ENCODE measurements around the gene GDF10. TPM values are rescaled to one million over a fixed set of nuclear protein-coding genes. Genes with fewer than 3 reads are reported as not detected.

GDF10 gene
- total and polyA plus RNA-seq, 10 of the 15 experiments (the other 5 are each of a cell fraction or from before 2014, with no cell fraction given): not detected

- intact Hi-C loops (cut with micrococcal nuclease; ENCODE audit: unreplicated experiment) (no loop called here), in situ Hi-C loops (cut with MboI) (no loop called here)
- no peaks in the 10 kb centered on the region for H3K9me3 ChIP-seq (replicated peaks; ENCODE audit: control insufficient read depth, insufficient read depth, low read length)
- no peak overlapping the region for H3K4me2 ChIP-seq (ENCODE audit: control insufficient read depth, insufficient read depth)
- ATAC-seq (no peak), DNase-seq (ENCODE audit: low read depth, low spot score) (no peak), FAIRE-seq (no peak)
- H3K27ac ChIP-seq (ENCODE audit: control insufficient read depth, insufficient read depth): no peak overlapping the region
- ChIA-PET CTCF (interaction anchor here (1.0 kb wide), 1 partner anchor 270 kb away, joined by 5 read pairs; no protein-coding TSS in a partner anchor), POLR2A (no interaction called here), SMC1A (ENCODE audit: uncharacterized antibody, unreplicated experiment) (interaction anchor here (7.4 kb wide), 1 partner anchor 269 kb away, joined by 66 read pairs; no protein-coding TSS in a partner anchor), RAD21 (ENCODE audit: unreplicated experiment) (no interaction called here)
- no peaks in the 10 kb centered on the region; a peak in 1 of 4 replicates for H3K27me3 ChIP-seq (replicated peaks in 1 of 2; ENCODE audit: control insufficient read depth in 2 of 2, insufficient read depth in 2 of 2, low read length in 1 of 2)
- no peak overlapping the region for H2AFZ ChIP-seq (ENCODE audit: control insufficient read depth, low read depth, low read length)
- no peaks in the 10 kb centered on the region for H3K4me1 ChIP-seq (ENCODE audit: control insufficient read depth, insufficient read depth, low read length)
- TF ChIP-seq CUX1 (IDR thresholded peaks at IDR 0.05; ENCODE audit: insufficient replicate concordance, low read depth, low read length) (no peak), ZSCAN29 (IDR thresholded peaks at IDR 0.05) (no peak), BRCA1 (IDR thresholded peaks at IDR 0.05; ENCODE audit: low read depth, low read length) (no peak)
- H3K36me3 ChIP-seq (ENCODE audit: control insufficient read depth in 2 of 2, insufficient read depth in 2 of 2, low read length in 1 of 2): no peaks in the 10 kb centered on the region
- H4K20me1 ChIP-seq (ENCODE audit: control insufficient read depth, insufficient read depth): no peaks in the 10 kb centered on the region
- 0% methylated on average over 4 of the region's 4 CpGs for WGBS (ENCODE audit: insufficient coverage, insufficient replicate concordance, low lambda C conversion rate, missing lambda C conversion rate)
- no peak overlapping the region for H3K4me3 ChIP-seq
- BruUV-seq (replicated peaks): no TSS peak
- no peaks in the 10 kb centered on the region for H3K79me2 ChIP-seq (ENCODE audit: control insufficient read depth, insufficient read depth, low read length)
- no peak overlapping the region for H3K9ac ChIP-seq (ENCODE audit: control insufficient read depth, insufficient read depth, low read length)
Observed at GRCh38 chr10:47317251-47317650, 17.3 kb downstream of the GDF10 start.
